ENCODE measurements around the gene ZNF541.

ZNF541 gene

GRCh38 chr19:47582320-47582909 lies 9.5 kb upstream of the ZNF541 start:
- DNase-seq (ENCODE audit: insufficient read length, low spot score) (no peak), FAIRE-seq (no peak)
- no peak for TF ChIP-seq POLR2A (IDR thresholded peaks at IDR 0.05; ENCODE audit: low read depth, low read length)

- TF ChIP-seq POLR2A (IDR thresholded peaks at IDR 0.05; ENCODE audit: low read depth, low read length) = no peak
- FAIRE-seq (no peak), DNase-seq (ENCODE audit: insufficient read length, low spot score) (no peak)
Measured at GRCh38 chr19:47581605-47582319, 8.8 kb upstream of the ZNF541 start.

- FAIRE-seq (no peak), DNase-seq (ENCODE audit: insufficient read length, low spot score) (no peak)
- no peak for TF ChIP-seq POLR2A (IDR thresholded peaks at IDR 0.05; ENCODE audit: low read depth, low read length)
Measured at GRCh38 chr19:47580397-47580796, 7.4 kb upstream of the ZNF541 start.

GRCh38 chr19:47572635-47573034 lies 313 bp downstream of the ZNF541 start:
- no peak for TF ChIP-seq POLR2A (IDR thresholded peaks at IDR 0.05; ENCODE audit: low read depth, low read length)
- FAIRE-seq = no peak
- no peak for DNase-seq (ENCODE audit: insufficient read length, low spot score)

GRCh38 chr19:47569331-47569730 lies 3.6 kb downstream of the ZNF541 start:
- no peak for DNase-seq (ENCODE audit: insufficient read length, low spot score)
- no peak for TF ChIP-seq POLR2A (IDR thresholded peaks at IDR 0.05; ENCODE audit: low read depth, low read length)
- no peak for FAIRE-seq

GRCh38 chr19:47564081-47564480 lies 8.9 kb downstream of the ZNF541 start:
- no peak for DNase-seq (ENCODE audit: insufficient read length, low spot score)
- TF ChIP-seq POLR2A (IDR thresholded peaks at IDR 0.05; ENCODE audit: low read depth, low read length) = no peak
- no peak for FAIRE-seq

GRCh38 chr19:47561440-47562057 lies 11.4 kb downstream of the ZNF541 start:
- TF ChIP-seq POLR2A (IDR thresholded peaks at IDR 0.05; ENCODE audit: low read depth, low read length) = no peak
- no peak for FAIRE-seq

GRCh38 chr19:47560999-47561398 lies 11.9 kb downstream of the ZNF541 start:
- FAIRE-seq = no peak
- no peak for DNase-seq (ENCODE audit: insufficient read length, low spot score)
- no peak for TF ChIP-seq POLR2A (IDR thresholded peaks at IDR 0.05; ENCODE audit: low read depth, low read length)

More at GRCh38 chr19:47561440-47562057, 11.4 kb downstream of the ZNF541 start:
- DNase-seq (ENCODE audit: insufficient read length, low spot score) = no peak

- FAIRE-seq (no peak), DNase-seq (ENCODE audit: insufficient read length, low spot score) (no peak)
- no peak for TF ChIP-seq POLR2A (IDR thresholded peaks at IDR 0.05; ENCODE audit: low read depth, low read length)
Measured at GRCh38 chr19:47550129-47550528, 22.8 kb downstream of the ZNF541 start.

- TF ChIP-seq POLR2A (IDR thresholded peaks at IDR 0.05; ENCODE audit: low read depth, low read length) = no peak
- DNase-seq (ENCODE audit: insufficient read length, low spot score) (no peak), FAIRE-seq (no peak)
Measured at GRCh38 chr19:47549261-47549862, 23.6 kb downstream of the ZNF541 start.

GRCh38 chr19:47547199-47547598 lies 25.7 kb downstream of the ZNF541 start:
- FAIRE-seq (no peak), DNase-seq (ENCODE audit: insufficient read length, low spot score) (no peak)
- TF ChIP-seq POLR2A (IDR thresholded peaks at IDR 0.05; ENCODE audit: low read depth, low read length) = no peak

GRCh38 chr19:47545061-47545948 lies 27.6 kb downstream of the ZNF541 start:
- no peak for TF ChIP-seq POLR2A (IDR thresholded peaks at IDR 0.05; ENCODE audit: low read depth, low read length)

GRCh38 chr19:47544476-47544875 lies 28.5 kb downstream of the ZNF541 start:
- DNase-seq (ENCODE audit: insufficient read length, low spot score) (no peak), FAIRE-seq (no peak)
- no peak for TF ChIP-seq POLR2A (IDR thresholded peaks at IDR 0.05; ENCODE audit: low read depth, low read length)

More at GRCh38 chr19:47545061-47545948, 27.6 kb downstream of the ZNF541 start:
- DNase-seq (ENCODE audit: insufficient read length, low spot score) (no peak), FAIRE-seq (no peak)
